Thyroid gland (tissue), 4 donors: ENCODE data around the gene P2RY12.
A peak's percentile ranks its signal among the peaks of the same experiment; 100 is the strongest.

ENCODE experiments used
- CTCF ChIP-seq, 6 experiments: fragments of 200-600 bp in 3 of 6; fragments of 450-650 bp in 3 of 6; sonication (generic) in 3 of 6; IDR thresholded peaks; one replicate each; pipeline ENCODE4 v1.5.1; 2016 to 2019; ENCODE audit warnings: antibody characterized with exemption in 6 of 6, mild to moderate bottlenecking in 2 of 6, inconsistent platforms in 1 of 6, moderate library complexity in 1 of 6
- POLR2A ChIP-seq, 2 donors: fragments of 450-650 bp; IDR thresholded peaks; one replicate each; pipeline ENCODE4 v1.6.1; 2017; ENCODE audit warnings: antibody characterized with exemption in 2 of 2, mild to moderate bottlenecking in 2 of 2, moderate library complexity in 1 of 2

- peak in 1 of 6 experiments; percentile 30 for TF ChIP-seq CTCF (IDR thresholded peaks at IDR 0.05)
- no peak for TF ChIP-seq POLR2A (IDR thresholded peaks at IDR 0.05)
These were observed 93.9 kb downstream of the P2RY12 start for GRCh38 chr3:151290673-151291072.
